Measurements from ENCODE around the gene CMSS1. TPM values are rescaled to one million over a fixed set of nuclear protein-coding genes. Genes with fewer than 3 reads are reported as not detected.
A peak's percentile ranks its signal among the peaks of the same experiment; 100 is the strongest.

Gene CMSS1
- total RNA-seq, 2 donors from 2014 or later, result 18.1 to 22.7 TPM

GRCh38 chr3:99810403-99810802, 7.3 kb upstream of the CMSS1 start:
- DNase-seq (ENCODE audit: low spot score) (no peak), ATAC-seq (ENCODE audit: insufficient number of reproducible peaks, low FRiP score, low read depth) (no peak)
- no peaks in the 10 kb centered on the region for H3K36me3 ChIP-seq
- H3K4me1 ChIP-seq (ENCODE audit: control insufficient read depth in 1 of 2, low read depth in 2 of 2), result peaks cover 0 to 5% of the 10 kb centered on the region in 2 donors
- H3K4me3 ChIP-seq, result no peak overlapping the region
- no peaks in the 10 kb centered on the region for H3K27me3 ChIP-seq (replicated peaks; ENCODE audit: insufficient read depth)
- no peak for TF ChIP-seq CTCF (IDR thresholded peaks at IDR 0.05)
- H3K9me3 ChIP-seq, result peaks cover under 1% of the 10 kb centered on the region
- H3K27ac ChIP-seq, result no peak overlapping the region

GRCh38 chr3:99817047-99817436, 620 bp upstream of the CMSS1 start:
- H3K27me3 ChIP-seq (replicated peaks; ENCODE audit: insufficient read depth), result no peaks in the 10 kb centered on the region
- H3K9me3 ChIP-seq, result no peaks in the 10 kb centered on the region
- peak overlapping the region; percentile 81 to 85 for H3K27ac ChIP-seq
- H3K36me3 ChIP-seq, result no peaks in the 10 kb centered on the region
- TF ChIP-seq CTCF (IDR thresholded peaks at IDR 0.05), result no peak
- H3K4me3 ChIP-seq, result peak overlapping the region; percentile 81
- no peak for DNase-seq (ENCODE audit: low spot score)
- peaks cover 15 to 31% of the 10 kb centered on the region in 2 donors for H3K4me1 ChIP-seq (ENCODE audit: control insufficient read depth in 1 of 2, low read depth in 2 of 2)
- ATAC-seq (ENCODE audit: insufficient number of reproducible peaks, low FRiP score, low read depth), result no peak

- no peak for ATAC-seq (ENCODE audit: insufficient number of reproducible peaks, low FRiP score, low read depth)
- TF ChIP-seq CTCF (IDR thresholded peaks at IDR 0.05), result no peak
- no peak overlapping the region for H3K27ac ChIP-seq
- DNase-seq (ENCODE audit: low spot score), result no peak
- H3K36me3 ChIP-seq, result no peaks in the 10 kb centered on the region
- H3K4me1 ChIP-seq (ENCODE audit: control insufficient read depth in 1 of 2, low read depth in 2 of 2), result peaks cover 15 to 31% of the 10 kb centered on the region in 2 donors
- no peaks in the 10 kb centered on the region for H3K9me3 ChIP-seq
- H3K27me3 ChIP-seq (replicated peaks; ENCODE audit: insufficient read depth), result no peaks in the 10 kb centered on the region
- H3K4me3 ChIP-seq, result peak overlapping the region; percentile 81
Measured at GRCh38 chr3:99818818-99819217, 1.2 kb downstream of the CMSS1 start.

GRCh38 chr3:99823723-99824711, 6.4 kb downstream of the CMSS1 start:
- H3K27ac ChIP-seq, result no peak overlapping the region
- H3K4me1 ChIP-seq (ENCODE audit: control insufficient read depth in 1 of 2, low read depth in 2 of 2), result peaks cover 7 to 19% of the 10 kb centered on the region in 2 donors
- no peaks in the 10 kb centered on the region for H3K27me3 ChIP-seq (replicated peaks; ENCODE audit: insufficient read depth)
- no peak for TF ChIP-seq CTCF (IDR thresholded peaks at IDR 0.05)
- ATAC-seq (ENCODE audit: insufficient number of reproducible peaks, low FRiP score, low read depth) (no peak), DNase-seq (ENCODE audit: low spot score) (no peak)
- H3K36me3 ChIP-seq, result peaks cover 4% of the 10 kb centered on the region
- H3K4me3 ChIP-seq, result no peak overlapping the region
- no peaks in the 10 kb centered on the region for H3K9me3 ChIP-seq

GRCh38 chr3:99825004-99825640, 7.5 kb downstream of the CMSS1 start:
- H3K4me3 ChIP-seq, result no peak overlapping the region
- TF ChIP-seq CTCF (IDR thresholded peaks at IDR 0.05), result no peak
- ATAC-seq (ENCODE audit: insufficient number of reproducible peaks, low FRiP score, low read depth), result no peak
- DNase-seq (ENCODE audit: low spot score), result no peak
- H3K9me3 ChIP-seq, result no peaks in the 10 kb centered on the region
- no peak overlapping the region for H3K27ac ChIP-seq
- no peaks in the 10 kb centered on the region for H3K27me3 ChIP-seq (replicated peaks; ENCODE audit: insufficient read depth)
- peaks cover 5 to 13% of the 10 kb centered on the region in 2 donors for H3K4me1 ChIP-seq (ENCODE audit: control insufficient read depth in 1 of 2, low read depth in 2 of 2)
- H3K36me3 ChIP-seq, result peaks cover 8% of the 10 kb centered on the region
